Fibroblast of mammary gland (primary cell): ENCODE measurements around the gene TPRX1.
"Not testable (repeated sequence)": the region's sequence is repeated elsewhere in the genome, so short reads cannot be mapped to it uniquely, and the experiment has no call there.

Experiments
- DNase-seq: peaks from one replicate; pipeline ENCODE4 v3.0.0-alpha.2; 2010; ENCODE audit warnings: low read depth
- H3K4me3 ChIP-seq: 2 replicates; pipeline ENCODE4 v1.5.1; 2011; ENCODE audit warnings: low read depth, mild to moderate bottlenecking, low read length, moderate library complexity; ENCODE audit not compliant: control insufficient read depth
- TF ChIP-seq, protein P1 (sequence below): conservative IDR thresholded peaks from 2 replicates; pipeline ENCODE4 v1.5.1; 2011; ENCODE audit warnings: low read depth, low read length, inconsistent platforms; ENCODE audit not compliant: control insufficient read depth, insufficient read depth

The TPRX1 gene

DNA sequence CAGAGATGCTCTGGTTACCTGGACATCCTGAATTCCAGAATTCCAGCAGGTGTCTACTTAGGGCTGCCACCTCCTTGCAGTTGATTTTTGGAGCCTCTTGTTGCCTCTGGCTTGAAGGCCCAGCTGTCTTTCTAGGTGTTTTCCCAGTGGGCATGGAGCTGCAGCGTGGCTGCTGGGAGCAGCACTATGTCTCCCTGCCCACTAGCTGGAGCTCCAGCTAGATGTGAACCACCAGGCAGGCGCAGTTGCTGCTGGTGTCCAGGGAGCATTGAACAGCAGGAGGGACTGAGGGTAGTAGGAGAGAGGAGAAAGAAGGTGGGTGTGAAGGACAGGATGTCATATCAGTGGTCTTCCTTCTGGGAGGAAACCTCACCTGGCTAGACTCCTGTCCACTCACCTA, 35.7 kb downstream of the TPRX1 start:
- no peak overlapping the region for H3K4me3 ChIP-seq
- no peak for DNase-seq
- TF ChIP-seq, protein P1, sequence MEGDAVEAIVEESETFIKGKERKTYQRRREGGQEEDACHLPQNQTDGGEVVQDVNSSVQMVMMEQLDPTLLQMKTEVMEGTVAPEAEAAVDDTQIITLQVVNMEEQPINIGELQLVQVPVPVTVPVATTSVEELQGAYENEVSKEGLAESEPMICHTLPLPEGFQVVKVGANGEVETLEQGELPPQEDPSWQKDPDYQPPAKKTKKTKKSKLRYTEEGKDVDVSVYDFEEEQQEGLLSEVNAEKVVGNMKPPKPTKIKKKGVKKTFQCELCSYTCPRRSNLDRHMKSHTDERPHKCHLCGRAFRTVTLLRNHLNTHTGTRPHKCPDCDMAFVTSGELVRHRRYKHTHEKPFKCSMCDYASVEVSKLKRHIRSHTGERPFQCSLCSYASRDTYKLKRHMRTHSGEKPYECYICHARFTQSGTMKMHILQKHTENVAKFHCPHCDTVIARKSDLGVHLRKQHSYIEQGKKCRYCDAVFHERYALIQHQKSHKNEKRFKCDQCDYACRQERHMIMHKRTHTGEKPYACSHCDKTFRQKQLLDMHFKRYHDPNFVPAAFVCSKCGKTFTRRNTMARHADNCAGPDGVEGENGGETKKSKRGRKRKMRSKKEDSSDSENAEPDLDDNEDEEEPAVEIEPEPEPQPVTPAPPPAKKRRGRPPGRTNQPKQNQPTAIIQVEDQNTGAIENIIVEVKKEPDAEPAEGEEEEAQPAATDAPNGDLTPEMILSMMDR = no peak

DNA sequence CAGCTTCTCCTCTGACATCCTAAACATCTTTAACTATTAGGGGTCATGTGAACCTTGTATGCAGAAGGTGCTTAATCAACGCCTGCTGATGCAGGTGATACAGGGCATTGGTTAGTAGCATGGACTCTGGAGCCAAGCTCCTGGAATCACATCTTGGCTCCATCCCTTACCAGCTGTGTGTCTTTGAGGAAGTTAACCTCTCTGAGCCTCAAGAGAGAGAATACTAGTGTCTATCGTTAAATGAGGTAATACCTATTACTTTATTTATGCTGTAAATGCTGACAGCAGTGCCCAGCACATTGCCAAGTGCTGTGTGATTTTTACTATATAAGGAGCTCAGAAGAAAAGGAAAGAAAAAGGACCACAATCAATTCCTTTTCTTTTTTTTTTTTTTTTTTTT, 37.0 kb downstream of the TPRX1 start:
- no peak for DNase-seq
- TF ChIP-seq, protein P1 = no peak
- H3K4me3 ChIP-seq = no peak overlapping the region

DNA sequence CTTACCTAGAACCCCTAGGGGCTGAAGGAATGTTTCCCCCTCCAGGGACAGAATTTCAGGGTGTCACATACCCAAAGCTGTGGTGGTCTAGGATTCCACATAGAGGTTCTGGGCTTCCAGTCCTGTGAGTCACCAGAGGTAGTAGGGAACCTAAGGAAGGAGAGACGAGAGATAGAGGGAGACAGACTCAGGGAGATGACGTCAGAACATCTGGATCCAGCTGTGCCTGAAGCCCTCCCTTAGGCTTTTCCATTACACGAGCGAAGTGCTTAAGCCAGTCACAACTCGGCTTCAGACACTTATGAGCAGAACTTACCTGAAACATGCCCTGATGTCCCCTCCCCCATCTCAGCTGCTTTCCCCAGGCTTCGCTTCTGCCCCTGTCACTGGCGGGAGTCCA, 37.7 kb downstream of the TPRX1 start:
- no peak for DNase-seq
- no peak overlapping the region for H3K4me3 ChIP-seq
- TF ChIP-seq, protein P1 = no peak

DNA sequence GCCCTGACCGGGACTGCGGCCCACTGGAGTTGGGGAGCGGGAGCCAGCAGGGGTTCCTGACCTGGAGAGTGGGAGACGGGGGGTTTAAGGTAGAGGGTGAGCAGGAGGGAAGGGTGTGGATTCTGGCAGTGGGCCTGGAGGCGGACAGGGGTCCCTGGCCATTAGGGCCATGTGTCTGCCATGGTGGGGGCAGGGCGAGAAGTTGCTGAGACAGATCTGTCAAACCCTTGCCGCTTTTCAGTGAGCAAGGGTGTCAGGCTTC, 38.1 kb downstream of the TPRX1 start:
- TF ChIP-seq, protein P1 = no peak
- DNase-seq = no peak
- H3K4me3 ChIP-seq = no peak overlapping the region

DNA sequence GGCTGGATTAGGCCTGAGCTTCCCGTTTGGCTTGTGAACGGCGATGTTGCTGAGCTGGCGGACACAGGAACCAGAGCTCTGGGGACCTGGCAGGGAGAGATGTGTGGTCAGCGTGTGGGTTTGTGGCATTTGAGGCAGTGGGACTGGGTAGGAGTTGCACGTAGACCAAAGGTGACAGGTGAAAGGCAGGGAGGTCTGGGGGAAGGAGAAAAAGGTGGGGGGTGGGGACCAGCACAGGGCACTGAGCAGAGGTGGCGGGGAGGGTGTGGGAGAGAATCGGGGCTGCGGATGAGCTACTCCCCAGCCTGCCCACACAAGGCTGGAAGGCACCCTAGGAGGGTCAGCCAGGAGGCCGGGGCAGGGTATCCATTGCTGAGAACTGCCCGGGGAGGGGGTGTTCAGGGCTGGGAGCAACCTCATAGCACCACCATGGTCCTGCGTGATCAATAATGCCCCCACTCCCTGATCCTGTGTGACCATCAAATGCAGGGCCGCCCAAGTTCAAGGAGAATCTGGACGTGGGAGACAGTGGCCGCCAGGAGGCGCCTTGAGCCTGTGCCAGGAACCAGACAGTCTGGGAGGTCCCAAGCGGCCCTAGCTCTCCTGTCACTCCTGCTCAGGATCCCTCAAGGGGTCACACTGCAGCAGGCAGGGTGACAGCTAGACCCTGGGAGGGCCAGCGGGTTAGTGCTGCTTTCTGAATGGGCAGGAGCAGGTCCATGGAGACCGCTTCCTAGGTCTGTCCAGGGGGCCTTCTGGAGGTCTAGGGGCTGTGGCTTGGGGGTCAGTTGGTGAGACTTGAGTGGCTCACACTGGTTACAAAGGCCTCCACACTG, 38.6 kb downstream of the TPRX1 start:
- no peak overlapping the region for H3K4me3 ChIP-seq
- TF ChIP-seq, protein P1 = peak; percentile 77
- DNase-seq = peak; percentile 59

DNA sequence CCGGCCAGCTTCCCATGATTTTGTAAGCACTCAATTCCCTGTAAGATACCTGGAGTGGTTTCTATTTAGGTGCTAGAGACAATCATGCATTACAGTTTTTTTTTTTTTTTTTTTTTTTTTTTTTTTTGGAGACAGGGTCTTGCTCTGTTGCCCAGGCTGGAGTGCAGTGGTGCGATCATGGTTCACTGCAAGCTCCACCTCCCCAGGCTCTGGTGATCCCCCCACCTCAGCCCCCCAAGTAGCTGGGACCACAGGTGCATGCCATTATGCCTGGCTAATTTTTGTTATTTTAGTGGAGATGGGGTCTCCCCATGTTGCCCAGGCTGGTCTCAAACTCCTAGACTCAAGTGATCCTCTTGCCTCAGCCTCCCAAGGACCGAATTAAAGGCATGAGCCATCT, 39.6 kb downstream of the TPRX1 start:
- DNase-seq, H3K4me3 ChIP-seq: not testable (repeated sequence)

DNA sequence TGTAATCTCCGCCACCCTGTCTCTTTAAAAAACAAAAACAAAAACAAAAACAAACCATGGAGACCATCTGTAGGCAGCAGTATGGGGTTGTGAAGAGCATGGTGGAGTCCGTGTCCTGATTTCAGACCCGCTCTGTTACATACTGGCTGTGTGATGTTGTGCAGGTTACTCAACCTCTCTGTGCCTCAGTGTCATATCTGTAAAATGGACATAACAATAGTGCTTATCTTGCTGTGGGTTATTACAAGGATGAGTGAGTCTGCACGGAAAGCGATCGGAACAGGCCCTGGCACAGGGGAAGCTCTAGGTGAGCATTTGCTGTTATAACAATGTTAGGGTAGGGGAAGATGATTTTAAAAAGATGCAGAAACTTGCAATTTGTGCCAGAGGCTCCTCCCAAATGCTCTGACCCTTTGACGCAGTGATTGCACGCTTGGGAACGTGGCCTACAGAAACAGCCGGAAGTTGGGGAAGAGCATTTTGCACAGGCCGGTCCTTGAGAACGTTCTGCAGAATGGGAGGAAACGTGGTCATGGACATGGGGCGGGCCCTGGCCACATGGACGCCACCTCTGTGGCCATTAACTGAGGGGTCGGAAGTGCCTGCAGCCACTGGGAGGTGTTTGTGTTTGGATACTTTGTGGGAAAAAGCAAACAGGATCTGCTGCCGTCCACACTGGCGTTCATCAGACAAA, 41.6 kb downstream of the TPRX1 start:
- TF ChIP-seq, protein P1 = no peak
- no peak overlapping the region for H3K4me3 ChIP-seq
- peak; percentile 64 for DNase-seq
